Measurements from ENCODE around the gene UNC13B. TPM values are rescaled to one million over a fixed set of nuclear protein-coding genes. Genes with fewer than 3 reads are reported as not detected.
"Not testable (repeated sequence)": the region's sequence is repeated elsewhere in the genome, so short reads cannot be mapped to it uniquely, and the experiment has no call there.

The UNC13B gene
- total and polyA plus RNA-seq, 2 experiments from 2014 or later: 8.7 to 52.1 TPM

DNA sequence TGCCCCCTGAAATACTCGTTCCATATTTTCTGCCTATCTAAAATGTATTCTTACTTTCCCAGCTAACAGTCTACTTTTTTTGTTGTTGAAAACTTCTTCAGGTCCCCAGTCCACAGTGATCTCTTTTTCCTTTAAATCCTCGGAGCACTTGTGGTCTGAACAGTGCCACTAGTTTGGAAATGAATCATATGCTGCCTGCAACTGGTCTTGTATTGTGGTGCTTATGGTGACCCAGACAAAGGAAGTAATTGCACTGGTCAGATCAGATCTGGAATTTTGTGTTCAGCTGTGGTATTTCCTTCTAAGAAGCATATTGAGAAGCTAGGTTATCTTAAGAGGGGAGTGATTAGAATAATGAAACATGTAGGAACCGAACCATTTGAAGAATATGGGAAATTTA lies 2.9 kb downstream of the UNC13B start:
- Histone ChIP-seq H3K27me3 (ENCODE audit: insufficient read depth) (no peaks in the 10 kb centered on the region), H2AFZ (no peak overlapping the region), H3K4me2 (no peak overlapping the region), H3K4me3 (no peak overlapping the region), H3K4me1 (ENCODE audit: insufficient read depth) (peaks cover 18% of the 10 kb centered on the region), H3K27ac (ENCODE audit: low read depth) (no peak overlapping the region), H3K9me2 (ENCODE audit: insufficient read depth) (no peaks in the 10 kb centered on the region), H3K36me3 (ENCODE audit: insufficient read depth) (no peaks in the 10 kb centered on the region), H3F3A (replicated peaks; ENCODE audit: low read depth) (0 out of 2 replicates have a peak, but pooled peaks cover 3% of the 10 kb centered on the region), H3K79me2 (replicated peaks; ENCODE audit: insufficient read depth) (peaks cover 67% of the 10 kb centered on the region), H4K20me1 (replicated peaks; ENCODE audit: insufficient read depth) (peaks cover 5% of the 10 kb centered on the region; the same call in 1 of the 2 replicates)
- Mint-ChIP-seq H3K9me3 (no peaks in the 10 kb centered on the region), H3K4me1 (peaks cover 21% of the 10 kb centered on the region), H3K27me3 (ENCODE audit: insufficient read depth, low read depth, poor library complexity) (peaks cover 5% of the 10 kb centered on the region), H3K27ac (no peak overlapping the region), H3K36me3 (ENCODE audit: low read depth) (no peaks in the 10 kb centered on the region), H3K4me3 (no peak overlapping the region)
- TF ChIP-seq NANOG (IDR thresholded peaks at IDR 0.05; ENCODE audit: borderline replicate concordance): no peak
- DNase-seq (ENCODE audit: low spot score) (no peak), ATAC-seq (no peak)

DNA sequence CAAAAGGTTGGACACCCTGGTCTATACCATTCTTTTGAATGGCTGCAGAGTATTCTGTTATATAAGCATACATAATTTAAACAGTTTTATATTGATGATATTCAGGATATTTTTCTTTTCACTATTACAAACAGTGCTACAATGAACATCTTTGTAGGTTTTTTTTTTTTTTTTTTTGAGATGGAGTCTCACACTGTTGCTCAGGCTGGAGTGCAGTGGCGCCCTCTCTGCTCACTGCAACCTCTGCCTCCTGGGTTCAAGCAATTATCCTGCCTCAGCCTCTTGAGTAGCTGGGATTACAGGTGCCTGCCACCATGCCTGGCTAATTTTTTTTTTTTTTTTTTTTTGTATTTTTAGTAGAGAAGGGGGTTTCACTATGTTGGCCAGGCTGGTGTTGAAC lies 5.6 kb downstream of the UNC13B start:
- H3K4me3 ChIP-seq; DNase-seq (ENCODE audit: low spot score); H3K4me2 ChIP-seq; H3K36me3 ChIP-seq (ENCODE audit: insufficient read depth); H3K9me2 ChIP-seq (ENCODE audit: insufficient read depth); H3K27me3 ChIP-seq (ENCODE audit: insufficient read depth); H3F3A ChIP-seq (replicated peaks; ENCODE audit: low read depth); H2AFZ ChIP-seq; H4K20me1 ChIP-seq (replicated peaks; ENCODE audit: insufficient read depth); H3K9me3 Mint-ChIP-seq; H3K36me3 Mint-ChIP-seq (ENCODE audit: low read depth); H3K27me3 Mint-ChIP-seq (ENCODE audit: insufficient read depth, low read depth, poor library complexity); H3K27ac Mint-ChIP-seq; H3K4me3 Mint-ChIP-seq: not testable (repeated sequence)
- peaks cover 16% of the 10 kb centered on the region for H3K4me1 Mint-ChIP-seq
- TF ChIP-seq, protein P1, sequence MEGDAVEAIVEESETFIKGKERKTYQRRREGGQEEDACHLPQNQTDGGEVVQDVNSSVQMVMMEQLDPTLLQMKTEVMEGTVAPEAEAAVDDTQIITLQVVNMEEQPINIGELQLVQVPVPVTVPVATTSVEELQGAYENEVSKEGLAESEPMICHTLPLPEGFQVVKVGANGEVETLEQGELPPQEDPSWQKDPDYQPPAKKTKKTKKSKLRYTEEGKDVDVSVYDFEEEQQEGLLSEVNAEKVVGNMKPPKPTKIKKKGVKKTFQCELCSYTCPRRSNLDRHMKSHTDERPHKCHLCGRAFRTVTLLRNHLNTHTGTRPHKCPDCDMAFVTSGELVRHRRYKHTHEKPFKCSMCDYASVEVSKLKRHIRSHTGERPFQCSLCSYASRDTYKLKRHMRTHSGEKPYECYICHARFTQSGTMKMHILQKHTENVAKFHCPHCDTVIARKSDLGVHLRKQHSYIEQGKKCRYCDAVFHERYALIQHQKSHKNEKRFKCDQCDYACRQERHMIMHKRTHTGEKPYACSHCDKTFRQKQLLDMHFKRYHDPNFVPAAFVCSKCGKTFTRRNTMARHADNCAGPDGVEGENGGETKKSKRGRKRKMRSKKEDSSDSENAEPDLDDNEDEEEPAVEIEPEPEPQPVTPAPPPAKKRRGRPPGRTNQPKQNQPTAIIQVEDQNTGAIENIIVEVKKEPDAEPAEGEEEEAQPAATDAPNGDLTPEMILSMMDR (conservative IDR thresholded peaks at IDR 0.05; ENCODE audit: low read depth in 2 of 2): peak; percentile 42 to 43; a peak in 3 of 4 replicates
- Histone ChIP-seq H3K4me1 (ENCODE audit: insufficient read depth) (peaks cover 18% of the 10 kb centered on the region), H3K27ac (ENCODE audit: low read depth) (0 out of 2 replicates have a peak overlapping the region, but pooled peaks have one; percentile 67), H3K79me2 (replicated peaks; ENCODE audit: insufficient read depth) (peaks cover 89% of the 10 kb centered on the region)
- peak; percentile 31; the same call in 1 of the 3 replicates for ATAC-seq

DNA sequence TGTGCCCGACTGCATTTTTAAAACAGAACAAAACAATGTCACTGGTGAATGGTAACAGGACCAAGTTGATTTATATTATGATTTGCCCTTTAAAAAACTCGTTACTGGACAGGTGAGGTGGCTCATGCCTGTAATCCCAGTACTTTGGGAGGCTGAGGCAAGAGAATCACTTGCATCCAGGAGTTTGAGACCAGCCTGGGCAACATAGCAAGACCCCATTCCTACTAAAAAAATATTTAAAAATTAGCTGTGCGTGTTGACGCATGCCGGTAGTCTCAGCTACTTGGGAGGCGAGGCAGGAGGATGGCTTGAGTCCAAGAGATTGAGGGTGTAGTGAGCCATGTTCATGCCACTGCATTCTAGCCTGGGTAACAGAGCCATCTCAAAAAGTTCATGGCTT lies 7.2 kb downstream of the UNC13B start:
- H3K27me3 ChIP-seq (ENCODE audit: insufficient read depth): no peaks in the 10 kb centered on the region
- no peaks in the 10 kb centered on the region for H3K9me3 Mint-ChIP-seq
- no peak overlapping the region for H3K4me2 ChIP-seq
- H2AFZ ChIP-seq: no peak overlapping the region
- H3F3A ChIP-seq (replicated peaks; ENCODE audit: low read depth): no peaks in the 10 kb centered on the region
- H3K36me3 Mint-ChIP-seq (ENCODE audit: low read depth): peaks cover 3% of the 10 kb centered on the region; the same call in 1 of the 3 replicates
- H3K9me2 ChIP-seq (ENCODE audit: insufficient read depth): no peaks in the 10 kb centered on the region
- H3K4me1 ChIP-seq (ENCODE audit: insufficient read depth): peaks cover 6% of the 10 kb centered on the region; the same call in 1 of the 2 replicates
- peaks cover 5% of the 10 kb centered on the region for H4K20me1 ChIP-seq (replicated peaks; ENCODE audit: insufficient read depth)
- H3K36me3 ChIP-seq (ENCODE audit: insufficient read depth): no peaks in the 10 kb centered on the region
- DNase-seq (ENCODE audit: low spot score) (no peak), ATAC-seq (no peak)
- peaks cover 1% of the 10 kb centered on the region for H3K27me3 Mint-ChIP-seq (ENCODE audit: insufficient read depth, low read depth, poor library complexity)
- 0 out of 3 replicates have a peak, but pooled peaks cover 5% of the 10 kb centered on the region for H3K4me1 Mint-ChIP-seq
- H3K27ac Mint-ChIP-seq: no peak overlapping the region
- peaks cover 89% of the 10 kb centered on the region for H3K79me2 ChIP-seq (replicated peaks; ENCODE audit: insufficient read depth)
- no peak overlapping the region for H3K4me3 Mint-ChIP-seq
- no peak overlapping the region for H3K27ac ChIP-seq (ENCODE audit: low read depth)
- no peak overlapping the region for H3K4me3 ChIP-seq
- TF ChIP-seq NANOG (IDR thresholded peaks at IDR 0.05; ENCODE audit: borderline replicate concordance): no peak
- no peak for TF ChIP-seq STAT1 (IDR thresholded peaks at IDR 0.05; ENCODE audit: unreplicated experiment)
- no peak for TF ChIP-seq EZH2 (IDR thresholded peaks at IDR 0.05; ENCODE audit: low read depth, unreplicated experiment)
- TF ChIP-seq ZNF114 (CRISPR knock-in tag; IDR thresholded peaks at IDR 0.05): no peak
- TF ChIP-seq, protein P2, sequence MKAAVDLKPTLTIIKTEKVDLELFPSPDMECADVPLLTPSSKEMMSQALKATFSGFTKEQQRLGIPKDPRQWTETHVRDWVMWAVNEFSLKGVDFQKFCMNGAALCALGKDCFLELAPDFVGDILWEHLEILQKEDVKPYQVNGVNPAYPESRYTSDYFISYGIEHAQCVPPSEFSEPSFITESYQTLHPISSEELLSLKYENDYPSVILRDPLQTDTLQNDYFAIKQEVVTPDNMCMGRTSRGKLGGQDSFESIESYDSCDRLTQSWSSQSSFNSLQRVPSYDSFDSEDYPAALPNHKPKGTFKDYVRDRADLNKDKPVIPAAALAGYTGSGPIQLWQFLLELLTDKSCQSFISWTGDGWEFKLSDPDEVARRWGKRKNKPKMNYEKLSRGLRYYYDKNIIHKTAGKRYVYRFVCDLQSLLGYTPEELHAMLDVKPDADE (IDR thresholded peaks at IDR 0.05): no peak
- TF ChIP-seq, protein P3, sequence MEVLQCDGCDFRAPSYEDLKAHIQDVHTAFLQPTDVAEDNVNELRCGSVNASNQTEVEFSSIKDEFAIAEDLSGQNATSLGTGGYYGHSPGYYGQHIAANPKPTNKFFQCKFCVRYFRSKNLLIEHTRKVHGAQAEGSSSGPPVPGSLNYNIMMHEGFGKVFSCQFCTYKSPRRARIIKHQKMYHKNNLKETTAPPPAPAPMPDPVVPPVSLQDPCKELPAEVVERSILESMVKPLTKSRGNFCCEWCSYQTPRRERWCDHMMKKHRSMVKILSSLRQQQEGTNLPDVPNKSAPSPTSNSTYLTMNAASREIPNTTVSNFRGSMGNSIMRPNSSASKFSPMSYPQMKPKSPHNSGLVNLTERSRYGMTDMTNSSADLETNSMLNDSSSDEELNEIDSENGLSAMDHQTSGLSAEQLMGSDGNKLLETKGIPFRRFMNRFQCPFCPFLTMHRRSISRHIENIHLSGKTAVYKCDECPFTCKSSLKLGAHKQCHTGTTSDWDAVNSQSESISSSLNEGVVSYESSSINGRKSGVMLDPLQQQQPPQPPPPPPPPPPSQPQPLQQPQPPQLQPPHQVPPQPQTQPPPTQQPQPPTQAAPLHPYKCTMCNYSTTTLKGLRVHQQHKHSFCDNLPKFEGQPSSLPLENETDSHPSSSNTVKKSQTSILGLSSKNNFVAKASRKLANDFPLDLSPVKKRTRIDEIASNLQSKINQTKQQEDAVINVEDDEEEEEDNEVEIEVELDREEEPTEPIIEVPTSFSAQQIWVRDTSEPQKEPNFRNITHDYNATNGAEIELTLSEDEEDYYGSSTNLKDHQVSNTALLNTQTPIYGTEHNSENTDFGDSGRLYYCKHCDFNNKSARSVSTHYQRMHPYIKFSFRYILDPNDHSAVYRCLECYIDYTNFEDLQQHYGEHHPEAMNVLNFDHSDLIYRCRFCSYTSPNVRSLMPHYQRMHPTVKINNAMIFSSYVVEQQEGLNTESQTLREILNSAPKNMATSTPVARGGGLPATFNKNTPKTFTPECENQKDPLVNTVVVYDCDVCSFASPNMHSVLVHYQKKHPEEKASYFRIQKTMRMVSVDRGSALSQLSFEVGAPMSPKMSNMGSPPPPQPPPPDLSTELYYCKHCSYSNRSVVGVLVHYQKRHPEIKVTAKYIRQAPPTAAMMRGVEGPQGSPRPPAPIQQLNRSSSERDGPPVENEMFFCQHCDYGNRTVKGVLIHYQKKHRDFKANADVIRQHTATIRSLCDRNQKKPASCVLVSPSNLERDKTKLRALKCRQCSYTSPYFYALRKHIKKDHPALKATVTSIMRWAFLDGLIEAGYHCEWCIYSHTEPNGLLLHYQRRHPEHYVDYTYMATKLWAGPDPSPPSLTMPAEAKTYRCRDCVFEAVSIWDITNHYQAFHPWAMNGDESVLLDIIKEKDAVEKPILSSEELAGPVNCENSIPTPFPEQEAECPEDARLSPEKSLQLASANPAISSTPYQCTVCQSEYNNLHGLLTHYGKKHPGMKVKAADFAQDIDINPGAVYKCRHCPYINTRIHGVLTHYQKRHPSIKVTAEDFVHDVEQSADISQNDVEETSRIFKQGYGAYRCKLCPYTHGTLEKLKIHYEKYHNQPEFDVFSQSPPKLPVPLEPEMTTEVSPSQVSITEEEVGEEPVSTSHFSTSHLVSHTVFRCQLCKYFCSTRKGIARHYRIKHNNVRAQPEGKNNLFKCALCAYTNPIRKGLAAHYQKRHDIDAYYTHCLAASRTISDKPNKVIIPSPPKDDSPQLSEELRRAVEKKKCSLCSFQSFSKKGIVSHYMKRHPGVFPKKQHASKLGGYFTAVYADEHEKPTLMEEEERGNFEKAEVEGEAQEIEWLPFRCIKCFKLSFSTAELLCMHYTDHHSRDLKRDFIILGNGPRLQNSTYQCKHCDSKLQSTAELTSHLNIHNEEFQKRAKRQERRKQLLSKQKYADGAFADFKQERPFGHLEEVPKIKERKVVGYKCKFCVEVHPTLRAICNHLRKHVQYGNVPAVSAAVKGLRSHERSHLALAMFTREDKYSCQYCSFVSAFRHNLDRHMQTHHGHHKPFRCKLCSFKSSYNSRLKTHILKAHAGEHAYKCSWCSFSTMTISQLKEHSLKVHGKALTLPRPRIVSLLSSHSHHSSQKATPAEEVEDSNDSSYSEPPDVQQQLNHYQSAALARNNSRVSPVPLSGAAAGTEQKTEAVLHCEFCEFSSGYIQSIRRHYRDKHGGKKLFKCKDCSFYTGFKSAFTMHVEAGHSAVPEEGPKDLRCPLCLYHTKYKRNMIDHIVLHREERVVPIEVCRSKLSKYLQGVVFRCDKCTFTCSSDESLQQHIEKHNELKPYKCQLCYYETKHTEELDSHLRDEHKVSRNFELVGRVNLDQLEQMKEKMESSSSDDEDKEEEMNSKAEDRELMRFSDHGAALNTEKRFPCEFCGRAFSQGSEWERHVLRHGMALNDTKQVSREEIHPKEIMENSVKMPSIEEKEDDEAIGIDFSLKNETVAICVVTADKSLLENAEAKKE (CRISPR knock-in tag; IDR thresholded peaks at IDR 0.05): no peak
- TF ChIP-seq EZH2phosphoT487 (IDR thresholded peaks at IDR 0.05; ENCODE audit: unreplicated experiment): no peak
